H9 (cell line): ENCODE results near the gene RHEBL1. TPM values are rescaled to one million over a fixed set of nuclear protein-coding genes. Genes with fewer than 3 reads are reported as not detected.

Experiments used
- DNase-seq: peaks from one replicate; pipeline ENCODE4 v3.0.0-alpha.2; 2017
- H2AFZ ChIP-seq: one replicate; pipeline ENCODE4 v1.6.1; 2013; ENCODE audit warnings: mild to moderate bottlenecking, low read length, control low read depth, moderate library complexity
- H2AK5ac ChIP-seq: 2 replicates; pipeline ENCODE4 v1.6.1; 2013; ENCODE audit warnings: low read length, control low read depth, mixed read lengths; ENCODE audit not compliant: insufficient read length
- H2BK120ac ChIP-seq: one replicate; pipeline ENCODE4 v1.6.1; 2013; ENCODE audit warnings: low read depth, mild to moderate bottlenecking, low read length, control low read depth, inconsistent platforms; ENCODE audit not compliant: poor library complexity, severe bottlenecking
- H2BK12ac ChIP-seq: 2 replicates; pipeline ENCODE4 v1.6.1; 2013; ENCODE audit warnings: low read length, control low read depth, mixed read lengths, low read depth; ENCODE audit not compliant: insufficient read length
- H2BK15ac ChIP-seq: 2 replicates; pipeline ENCODE4 v1.6.1; 2013; ENCODE audit warnings: low read depth, low read length, control low read depth
- H2BK20ac ChIP-seq: one replicate; pipeline ENCODE4 v1.6.1; 2013; ENCODE audit warnings: low read depth, mild to moderate bottlenecking, low read length, control low read depth, inconsistent platforms; ENCODE audit not compliant: poor library complexity, severe bottlenecking
- H2BK5ac ChIP-seq: 2 replicates; pipeline ENCODE4 v1.6.1; 2013; ENCODE audit warnings: low read length, control low read depth, mixed read lengths; ENCODE audit not compliant: insufficient read length
- H3K14ac ChIP-seq: 2 replicates; pipeline ENCODE4 v1.6.1; 2013; ENCODE audit warnings: low read length, control low read depth; ENCODE audit not compliant: insufficient read depth
- H3K18ac ChIP-seq: 2 replicates; pipeline ENCODE4 v1.6.1; 2013; ENCODE audit warnings: low read depth, mild to moderate bottlenecking, mixed read lengths, low read length, control low read depth; ENCODE audit not compliant: insufficient read length
- H3K23ac ChIP-seq: 2 replicates; pipeline ENCODE4 v1.6.1; 2013; ENCODE audit warnings: low read length, control low read depth, mixed read lengths, low read depth; ENCODE audit not compliant: insufficient read length
- H3K23me2 ChIP-seq: 2 replicates; pipeline ENCODE4 v1.6.1; 2013; ENCODE audit warnings: low read depth, mild to moderate bottlenecking, mixed read lengths, low read length, control low read depth; ENCODE audit not compliant: insufficient read length, poor library complexity, severe bottlenecking
- H3K27ac ChIP-seq: 2 replicates; pipeline ENCODE4 v1.5.1; 2013; ENCODE audit warnings: low read length, control low read depth, mixed read lengths, low read depth; ENCODE audit not compliant: insufficient read length
- H3K27me3 ChIP-seq: 2 replicates; pipeline ENCODE4 v1.6.1; 2013; ENCODE audit warnings: low read length, control low read depth, inconsistent platforms; ENCODE audit not compliant: insufficient read depth
- H3K4ac ChIP-seq: 2 replicates; pipeline ENCODE4 v1.6.1; 2013; ENCODE audit warnings: low read depth, mild to moderate bottlenecking, control low read depth, inconsistent platforms, low read length, moderate library complexity
- H3K4me1 ChIP-seq: 2 replicates; pipeline ENCODE4 v1.6.1; 2013; ENCODE audit warnings: low read length, control low read depth, inconsistent platforms; ENCODE audit not compliant: insufficient read depth
- H3K4me2 ChIP-seq: 2 replicates; pipeline ENCODE4 v1.6.1; 2013; ENCODE audit warnings: low read length, control low read depth, mixed read lengths; ENCODE audit not compliant: insufficient read length, insufficient read depth
- H3K56ac ChIP-seq: 2 replicates; pipeline ENCODE4 v1.6.1; 2013; ENCODE audit warnings: low read depth, mild to moderate bottlenecking, mixed read lengths, low read length, control low read depth; ENCODE audit not compliant: insufficient read length
- H3K79me1 ChIP-seq: 2 replicates; pipeline ENCODE4 v1.6.1; 2013; ENCODE audit warnings: low read depth, mild to moderate bottlenecking, moderate library complexity, low read length, control low read depth, inconsistent platforms; ENCODE audit not compliant: insufficient read depth, poor library complexity, severe bottlenecking
- H3K79me2 ChIP-seq: 2 replicates; pipeline ENCODE4 v1.6.1; 2013; ENCODE audit warnings: low read length, control low read depth, inconsistent platforms; ENCODE audit not compliant: insufficient read depth
- H3K9ac ChIP-seq: 2 replicates; pipeline ENCODE4 v1.6.1; 2013; ENCODE audit warnings: low read length, control low read depth, mixed read lengths; ENCODE audit not compliant: insufficient read length; ENCODE audit errors: extremely low read depth
- H3K9me3 ChIP-seq: one replicate; pipeline ENCODE4 v1.6.1; 2013; ENCODE audit warnings: low read depth, low read length, inconsistent platforms; ENCODE audit not compliant: control insufficient read depth
- H3T11ph ChIP-seq: one replicate; pipeline ENCODE4 v1.6.1; 2013; ENCODE audit warnings: mild to moderate bottlenecking, low read length, control low read depth, inconsistent platforms
- H4K20me1 ChIP-seq: one replicate; pipeline ENCODE4 v1.6.1; 2013; ENCODE audit not compliant: control insufficient read depth, insufficient read length, insufficient read depth
- H4K5ac ChIP-seq: 2 replicates; pipeline ENCODE4 v1.6.1; 2013; ENCODE audit warnings: low read depth, mild to moderate bottlenecking, mixed read lengths, low read length, control low read depth; ENCODE audit not compliant: insufficient read length
- H4K8ac ChIP-seq: replicated peaks from 2 replicates; pipeline ENCODE4 v1.6.1; 2013; ENCODE audit warnings: low read length, control low read depth, mixed read lengths, low read depth; ENCODE audit not compliant: insufficient read length
- H4K91ac ChIP-seq: 2 replicates; pipeline ENCODE4 v1.6.1; 2013; ENCODE audit warnings: low read depth, mild to moderate bottlenecking, moderate library complexity, mixed read lengths, low read length, control low read depth; ENCODE audit not compliant: insufficient read length
- H3K27ac Mint-ChIP-seq, 3 experiments: 2 replicates in 2 of 3; 3 replicates in 1 of 3; pipeline ENCODE4 v1.8.0; 2020 to 2021; ENCODE audit warnings: mixed read lengths in 3 of 3, mild to moderate bottlenecking in 1 of 3, moderate library complexity in 1 of 3
- H3K27me3 Mint-ChIP-seq: 2 replicates; pipeline ENCODE4 v1.8.0; 2021; ENCODE audit warnings: low read depth, mild to moderate bottlenecking, moderate library complexity, mixed read lengths
- H3K36me3 Mint-ChIP-seq, 3 experiments: 2 replicates in 2 of 3; 3 replicates in 1 of 3; pipeline ENCODE4 v1.8.0; 2020 to 2021; ENCODE audit warnings: low read depth in 3 of 3, mixed read lengths in 3 of 3; ENCODE audit not compliant: insufficient read depth in 1 of 3
- H3K4me1 Mint-ChIP-seq, 2 experiments: 2 replicates each; pipeline ENCODE4 v1.8.0; 2020; ENCODE audit warnings: mixed read lengths in 2 of 2
- H3K4me3 Mint-ChIP-seq, 2 experiments: 2 replicates in 1 of 2; 3 replicates in 1 of 2; pipeline ENCODE4 v1.8.0; 2020 to 2021; ENCODE audit warnings: mild to moderate bottlenecking in 2 of 2, mixed read lengths in 2 of 2, moderate library complexity in 1 of 2
- H3K9me3 Mint-ChIP-seq, 2 experiments: 2 replicates in 1 of 2; 3 replicates in 1 of 2; pipeline ENCODE4 v1.8.0; 2020; ENCODE audit warnings: mild to moderate bottlenecking in 2 of 2, mixed read lengths in 2 of 2, moderate library complexity in 1 of 2
- CTCF ChIP-seq: fragments of 200-600 bp; sonication (generic); conservative IDR thresholded peaks from 3 replicates; pipeline ENCODE4 v1.8.0; 2021; ENCODE audit warnings: antibody characterized with exemption, mild to moderate bottlenecking
- whole genome bisulfite sequencing: extraction: QIAGEN DNeasy Blood & Tissue Kit; methylation state at CpG from one replicate; pipeline ENCODE4 v1.1.7; 2013; ENCODE audit warnings: missing lambda C conversion rate, low lambda C conversion rate, mixed read lengths; ENCODE audit not compliant: insufficient read length; ENCODE audit errors: extremely low coverage; 5-methylcytosine and 5-hydroxymethylcytosine counted together
- total RNA-seq: library from RNA; stranded (reverse); gene quantifications from 2 replicates; pipeline ENCODE4 v1.2.1, GENCODE V29; 2021

The RHEBL1 gene
- total RNA-seq, 1 experiment from 2014 or later = 4.0 TPM

GRCh38 chr12:49031573-49032161 is 38.1 kb downstream of the RHEBL1 start:
- Histone ChIP-seq H4K5ac (no peak overlapping the region), H3K79me2 (no peaks in the 10 kb centered on the region), H2AK5ac (no peak overlapping the region), H2BK20ac (no peak overlapping the region), H3K27me3 (no peaks in the 10 kb centered on the region), H3K4ac (no peak overlapping the region), H3K27ac (no peak overlapping the region), H2AFZ (no peak overlapping the region), H3K9ac (no peak overlapping the region), H4K8ac (no peak overlapping the region), H2BK5ac (no peak overlapping the region), H3K14ac (no peak overlapping the region), H4K20me1 (no peaks in the 10 kb centered on the region), H3K23me2 (no peaks in the 10 kb centered on the region), H3K79me1 (no peaks in the 10 kb centered on the region), H3K23ac (no peak overlapping the region), H2BK15ac (no peak overlapping the region), H3K56ac (no peak overlapping the region), H3K9me3 (no peaks in the 10 kb centered on the region), H3T11ph (no peak overlapping the region), H2BK12ac (no peak overlapping the region), H3K4me1 (no peaks in the 10 kb centered on the region), H3K18ac (no peak overlapping the region), H4K91ac (no peak overlapping the region), H2BK120ac (no peak overlapping the region), H3K4me2 (no peak overlapping the region)
- no peaks in the 10 kb centered on the region for H3K9me3 Mint-ChIP-seq
- no peaks in the 10 kb centered on the region for H3K27me3 Mint-ChIP-seq
- no CpG with 5 or more reads among the region's 8 CpGs for WGBS
- H3K36me3 Mint-ChIP-seq = peaks cover 35 to 92% (median 87%) of the 10 kb centered on the region in 3 experiments; a peak in 6 of 7 replicates
- no peak overlapping the region for H3K27ac Mint-ChIP-seq
- H3K4me3 Mint-ChIP-seq = no peak overlapping the region
- no peak for TF ChIP-seq CTCF
- no peaks in the 10 kb centered on the region for H3K4me1 Mint-ChIP-seq
- no peak for DNase-seq
